Panc1 (cell line): ENCODE measurements around the gene EIF5AL1. TPM values are rescaled to one million over a fixed set of nuclear protein-coding genes. Genes with fewer than 3 reads are reported as not detected.

ENCODE experiments used
- ATAC-seq: fragments of 200-7000 bp; cut with Tn5 transposase; 2 replicates; pipeline ENCODE4 v1.9.1; 2020; ENCODE audit warnings: mild to moderate bottlenecking, moderate library complexity
- BruUV-seq: library from RNA; stranded (reverse); fragments of 400-500 nt; replicated peaks from 2 replicates; lab custom pipeline; 2021; lab: Mats Ljungman, UMichigan
- CTCF ChIA-PET: fragments of 300-600 bp; sonication (Branson Sonifier 250); formaldehyde crosslinking; loops from one replicate; lab custom pipeline; 2022; ENCODE audit warnings: antibody characterized with exemption; lab: Charles Lee
- POLR2A ChIA-PET: fragments of 300-600 bp; sonication (Branson Sonifier 250); formaldehyde crosslinking; loops from one replicate; lab custom pipeline; 2022; ENCODE audit warnings: antibody characterized with exemption; lab: Charles Lee
- DNase-seq: peaks from one replicate; pipeline ENCODE4 v3.0.0-alpha.2; 2010; ENCODE audit warnings: low read depth, low spot score
- H3K27ac ChIP-seq: 2 replicates; pipeline ENCODE4 v1.5.1; 2011; ENCODE audit warnings: mild to moderate bottlenecking, low read length, inconsistent platforms
- H3K27me3 ChIP-seq: fragments of 200-500 bp; sonication (Bioruptor generic); 2 replicates; pipeline ENCODE4 v1.6.0; 2014; ENCODE audit warnings: low read length, inconsistent platforms; ENCODE audit not compliant: control insufficient read depth, insufficient read depth
- H3K36me3 ChIP-seq: fragments of 200-500 bp; sonication (Bioruptor generic); 2 replicates; pipeline ENCODE4 v1.5.1; 2014; ENCODE audit warnings: inconsistent platforms, mild to moderate bottlenecking, low read length, moderate library complexity; ENCODE audit not compliant: control insufficient read depth, insufficient read depth
- H3K4me1 ChIP-seq: 2 replicates; pipeline ENCODE4 v1.5.1; 2011; ENCODE audit warnings: inconsistent platforms, mild to moderate bottlenecking, low read length, moderate library complexity; ENCODE audit not compliant: control insufficient read depth, insufficient read depth
- H3K4me3 ChIP-seq, 2 experiments: 2 replicates each; pipeline ENCODE4 v1.5.1; 2011 to 2012; ENCODE audit warnings: low read depth in 2 of 2, low read length in 2 of 2, mild to moderate bottlenecking in 2 of 2, inconsistent platforms in 1 of 2, moderate library complexity in 1 of 2
- H3K9me3 ChIP-seq: fragments of 200-500 bp; sonication (Bioruptor generic); 2 replicates; pipeline ENCODE4 v1.5.1; 2014; ENCODE audit warnings: low read depth, mild to moderate bottlenecking, inconsistent platforms, low read length, moderate library complexity; ENCODE audit not compliant: control insufficient read depth, insufficient read depth
- CTCF ChIP-seq: fragments of 450-650 bp; IDR thresholded peaks from 2 replicates; pipeline ENCODE4 v1.5.1; 2017; ENCODE audit warnings: mild to moderate bottlenecking
- POLR2AphosphoS5 ChIP-seq: IDR thresholded peaks from 2 replicates; pipeline ENCODE4 v1.6.1; 2012; ENCODE audit warnings: mild to moderate bottlenecking, low read depth, low read length, moderate library complexity
- SIN3A ChIP-seq: IDR thresholded peaks from 2 replicates; pipeline ENCODE4 v1.6.1; 2012; ENCODE audit warnings: low read depth, mild to moderate bottlenecking, low read length, moderate library complexity, borderline replicate concordance; ENCODE audit not compliant: insufficient read depth
- TCF7L2 ChIP-seq: IDR thresholded peaks from 2 replicates; pipeline ENCODE4 v1.6.1; 2011; ENCODE audit warnings: mild to moderate bottlenecking, low read depth, low read length, inconsistent platforms
- in situ Hi-C: cut with HindIII; loops from 2 replicates; pipeline ENCODE4 v1.10.0; 2016; ENCODE audit warnings: low sequenced_read_pairs, low pct_unique_long_range_greater_than_20kb
- intact Hi-C: fragments of 100-400 bp; cut with micrococcal nuclease; formaldehyde crosslinking; loops from one replicate; pipeline ENCODE4 v1.10.0; 2022; ENCODE audit not compliant: unreplicated experiment
- total RNA-seq: library from RNA; stranded (reverse); gene quantifications from one replicate; pipeline ENCODE4 v1.2.1, GENCODE V29; 2021; ENCODE audit not compliant: unreplicated experiment
- TF ChIP-seq, protein P1 (sequence below), 2 experiments: IDR thresholded peaks; 2 replicates each; pipeline ENCODE4 v1.6.1; 2011 to 2012; ENCODE audit warnings: low read depth in 2 of 2, control low read depth in 1 of 2, low read length in 1 of 2, mild to moderate bottlenecking in 1 of 2, moderate library complexity in 1 of 2; ENCODE audit not compliant: insufficient read depth in 1 of 2

Gene EIF5AL1
- total RNA-seq, 1 experiment from 2014 or later = 1.6 TPM

DNA sequence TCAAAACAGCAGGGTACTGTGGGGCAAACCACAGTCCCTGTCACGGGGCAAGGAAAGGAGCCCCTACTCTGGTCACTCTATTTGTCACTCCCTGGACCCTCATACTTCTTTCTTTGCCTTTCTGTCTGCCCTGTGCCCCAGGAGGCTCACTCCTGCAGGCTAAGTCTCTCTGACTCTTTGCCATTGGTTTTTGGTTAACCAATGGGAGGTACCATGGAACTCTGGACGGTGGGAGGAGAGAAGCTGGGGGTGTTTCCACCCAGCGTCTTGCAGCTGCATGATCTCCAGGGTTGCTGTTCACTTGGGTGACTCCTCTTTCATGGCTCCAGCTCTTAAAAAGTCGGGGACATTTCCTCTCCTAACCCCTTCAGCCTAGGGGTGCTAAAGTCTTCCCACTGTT, 15.4 kb upstream of the EIF5AL1 start:
- intact Hi-C loops = no loop called here

GRCh38 chr10:79498291-79498829, 14.0 kb upstream of the EIF5AL1 start:
- H3K27me3 ChIP-seq = peaks cover 18% of the 10 kb centered on the region
- no peaks in the 10 kb centered on the region for H3K36me3 ChIP-seq
- POLR2A ChIA-PET = interaction anchor here (0.7 kb wide), 1 partner anchor 419 kb away, joined by 3 read pairs; no protein-coding TSS in a partner anchor
- no peak overlapping the region for H3K27ac ChIP-seq
- H3K9me3 ChIP-seq = no peaks in the 10 kb centered on the region
- no peak for DNase-seq
- no peaks in the 10 kb centered on the region for H3K4me1 ChIP-seq
- intact Hi-C loops (no loop called here), in situ Hi-C loops (no loop called here)
- TF ChIP-seq CTCF = no peak
- TF ChIP-seq, protein P1, sequence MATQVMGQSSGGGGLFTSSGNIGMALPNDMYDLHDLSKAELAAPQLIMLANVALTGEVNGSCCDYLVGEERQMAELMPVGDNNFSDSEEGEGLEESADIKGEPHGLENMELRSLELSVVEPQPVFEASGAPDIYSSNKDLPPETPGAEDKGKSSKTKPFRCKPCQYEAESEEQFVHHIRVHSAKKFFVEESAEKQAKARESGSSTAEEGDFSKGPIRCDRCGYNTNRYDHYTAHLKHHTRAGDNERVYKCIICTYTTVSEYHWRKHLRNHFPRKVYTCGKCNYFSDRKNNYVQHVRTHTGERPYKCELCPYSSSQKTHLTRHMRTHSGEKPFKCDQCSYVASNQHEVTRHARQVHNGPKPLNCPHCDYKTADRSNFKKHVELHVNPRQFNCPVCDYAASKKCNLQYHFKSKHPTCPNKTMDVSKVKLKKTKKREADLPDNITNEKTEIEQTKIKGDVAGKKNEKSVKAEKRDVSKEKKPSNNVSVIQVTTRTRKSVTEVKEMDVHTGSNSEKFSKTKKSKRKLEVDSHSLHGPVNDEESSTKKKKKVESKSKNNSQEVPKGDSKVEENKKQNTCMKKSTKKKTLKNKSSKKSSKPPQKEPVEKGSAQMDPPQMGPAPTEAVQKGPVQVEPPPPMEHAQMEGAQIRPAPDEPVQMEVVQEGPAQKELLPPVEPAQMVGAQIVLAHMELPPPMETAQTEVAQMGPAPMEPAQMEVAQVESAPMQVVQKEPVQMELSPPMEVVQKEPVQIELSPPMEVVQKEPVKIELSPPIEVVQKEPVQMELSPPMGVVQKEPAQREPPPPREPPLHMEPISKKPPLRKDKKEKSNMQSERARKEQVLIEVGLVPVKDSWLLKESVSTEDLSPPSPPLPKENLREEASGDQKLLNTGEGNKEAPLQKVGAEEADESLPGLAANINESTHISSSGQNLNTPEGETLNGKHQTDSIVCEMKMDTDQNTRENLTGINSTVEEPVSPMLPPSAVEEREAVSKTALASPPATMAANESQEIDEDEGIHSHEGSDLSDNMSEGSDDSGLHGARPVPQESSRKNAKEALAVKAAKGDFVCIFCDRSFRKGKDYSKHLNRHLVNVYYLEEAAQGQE (IDR thresholded peaks at IDR 0.05; ENCODE audit: insufficient read depth in 1 of 2, low read depth in 2 of 2, low read length in 1 of 2) = no peak
- TF ChIP-seq SIN3A = no peak
- H3K4me3 ChIP-seq = no peak overlapping the region
- no TSS peak for BruUV-seq
- CTCF ChIA-PET = no interaction called here
- no peak for ATAC-seq

More for the DNA sequence above, 15.4 kb upstream of the EIF5AL1 start:
- ATAC-seq (no peak), DNase-seq (no peak)
- Histone ChIP-seq H3K9me3 (no peaks in the 10 kb centered on the region), H3K36me3 (no peaks in the 10 kb centered on the region), H3K27me3 (peaks cover 18% of the 10 kb centered on the region), H3K4me1 (no peaks in the 10 kb centered on the region), H3K4me3 (no peak overlapping the region), H3K27ac (no peak overlapping the region)
- in situ Hi-C loops = no loop called here
- ChIA-PET CTCF (interaction anchor here (1.0 kb wide), 1 partner anchor 29 kb away, joined by 3 read pairs; no protein-coding TSS in a partner anchor), POLR2A (no interaction called here)
- TF ChIP-seq TCF7L2 (no peak), CTCF (no peak), SIN3A (no peak), POLR2AphosphoS5 (no peak)
- TF ChIP-seq, protein P1 (IDR thresholded peaks at IDR 0.05; ENCODE audit: insufficient read depth in 1 of 2, low read depth in 2 of 2, low read length in 1 of 2) = no peak
- no TSS peak for BruUV-seq
